Lower leg skin (tissue), 3 donors: ENCODE measurements around the gene HJV.

ENCODE experiments used
- CTCF ChIP-seq, 3 donors: fragments of 450-650 bp; IDR thresholded peaks; one replicate each; pipeline ENCODE4 v1.5.1; 2016; ENCODE audit warnings: antibody characterized with exemption in 3 of 3, mild to moderate bottlenecking in 3 of 3, moderate library complexity in 2 of 3
- POLR2A ChIP-seq, 2 donors: fragments of 450-650 bp; IDR thresholded peaks; one replicate each; pipeline ENCODE4 v1.6.1; 2016 to 2017; ENCODE audit warnings: antibody characterized with exemption in 2 of 2, mild to moderate bottlenecking in 1 of 2, moderate library complexity in 1 of 2

GRCh38 chr1:146049436-146049835 is 27.9 kb upstream of the HJV start:
- TF ChIP-seq CTCF (IDR thresholded peaks at IDR 0.05) (no peak), POLR2A (IDR thresholded peaks at IDR 0.05) (no peak)
